SK-N-SH treated with all-trans-retinoic acid at 6 μM for 48 hours (cell line): ENCODE measurements around the gene CERK.

Source experiments
- ATAC-seq: fragments of 200-7000 bp; cut with Tn5 transposase; 3 replicates; pipeline ENCODE4 v1.9.1; 2020; ENCODE audit warnings: mild to moderate bottlenecking, moderate library complexity
- BACH2 ChIP-seq: fragments of 250-450 bp; sonication (Bioruptor Pico); IDR thresholded peaks from 2 replicates; pipeline ENCODE4 v1.9.0; 2021; ENCODE audit warnings: mild to moderate bottlenecking, borderline replicate concordance
- ESRRG ChIP-seq: fragments of 250-450 bp; sonication (Bioruptor Pico); IDR thresholded peaks from 2 replicates; pipeline ENCODE4 v1.6.1; 2021; ENCODE audit warnings: mild to moderate bottlenecking
- GLIS3 ChIP-seq: fragments of 250-450 bp; sonication (Bioruptor Pico); IDR thresholded peaks from 2 replicates; pipeline ENCODE4 v1.5.0; 2020; ENCODE audit warnings: mild to moderate bottlenecking, moderate library complexity
- ISL1 ChIP-seq: fragments of 250-450 bp; sonication (Bioruptor Pico); IDR thresholded peaks from 2 replicates; pipeline ENCODE4 v2.1.2; 2022; ENCODE audit warnings: mild to moderate bottlenecking, moderate library complexity
- OSR1 ChIP-seq: fragments of 250-450 bp; sonication (Bioruptor Pico); IDR thresholded peaks from 2 replicates; pipeline ENCODE4 v1.8.0; 2022; ENCODE audit warnings: moderate library complexity, mild to moderate bottlenecking, inconsistent platforms
- PPARA ChIP-seq: fragments of 250-450 bp; sonication (Bioruptor Pico); IDR thresholded peaks from 2 replicates; pipeline ENCODE4 v1.5.0; 2020; ENCODE audit warnings: mild to moderate bottlenecking, borderline replicate concordance
- RARB ChIP-seq: fragments of 250-450 bp; sonication (Bioruptor Pico); IDR thresholded peaks from 2 replicates; pipeline ENCODE4 v1.8.0; 2021; ENCODE audit warnings: mild to moderate bottlenecking, moderate library complexity
- SNAI2 ChIP-seq: fragments of 250-450 bp; sonication (Bioruptor Pico); IDR thresholded peaks from 2 replicates; pipeline ENCODE4 v1.5.0; 2020; ENCODE audit warnings: mild to moderate bottlenecking, moderate library complexity
- TOX ChIP-seq: fragments of 250-450 bp; sonication (Bioruptor Pico); IDR thresholded peaks from 2 replicates; pipeline ENCODE4 v1.8.0; 2021; ENCODE audit warnings: mild to moderate bottlenecking, moderate library complexity, borderline replicate concordance
- ZC3H10 ChIP-seq: fragments of 250-450 bp; sonication (Bioruptor Pico); IDR thresholded peaks from 2 replicates; pipeline ENCODE4 v1.5.1; 2021; ENCODE audit warnings: mild to moderate bottlenecking, moderate library complexity
- ZFP3 ChIP-seq: fragments of 250-450 bp; sonication (Bioruptor Pico); IDR thresholded peaks from 2 replicates; pipeline ENCODE4 v1.5.0; 2020; ENCODE audit warnings: mild to moderate bottlenecking, moderate library complexity
- ZFP30 ChIP-seq: fragments of 450-650 bp; formaldehyde crosslinking; IDR thresholded peaks from 2 replicates; pipeline ENCODE4 v1.5.0; 2022; ENCODE audit warnings: mild to moderate bottlenecking, moderate library complexity
- ZNF565 ChIP-seq: fragments of 450-650 bp; formaldehyde crosslinking; conservative IDR thresholded peaks from 2 replicates; pipeline ENCODE4 v1.5.0; 2020; ENCODE audit warnings: low read depth, mild to moderate bottlenecking, moderate library complexity
- ZNF70 ChIP-seq: fragments of 450-650 bp; formaldehyde crosslinking; IDR thresholded peaks from 2 replicates; pipeline ENCODE4 v1.5.0; 2020; ENCODE audit warnings: mild to moderate bottlenecking, moderate library complexity
- TF ChIP-seq, protein P1 (sequence below): fragments of 250-450 bp; sonication (Bioruptor Pico); IDR thresholded peaks from 2 replicates; pipeline ENCODE4 v1.8.0; 2020; ENCODE audit warnings: mild to moderate bottlenecking, moderate library complexity, borderline replicate concordance
- TF ChIP-seq, protein P2 (sequence below): fragments of 250-450 bp; sonication (Bioruptor Pico); IDR thresholded peaks from 2 replicates; pipeline ENCODE4 v1.5.1; 2021; ENCODE audit warnings: mild to moderate bottlenecking, moderate library complexity
- TF ChIP-seq, protein P3 (sequence below): fragments of 250-450 bp; sonication (Bioruptor Pico); IDR thresholded peaks from 2 replicates; pipeline ENCODE4 v1.5.1; 2020; ENCODE audit warnings: low read depth, mild to moderate bottlenecking, moderate library complexity
- TF ChIP-seq, protein P4 (sequence below): fragments of 250-450 bp; sonication (Bioruptor Pico); IDR thresholded peaks from 2 replicates; pipeline ENCODE4 v1.8.0; 2021; ENCODE audit warnings: low read depth, mild to moderate bottlenecking, moderate library complexity, borderline replicate concordance

CERK gene

DNA sequence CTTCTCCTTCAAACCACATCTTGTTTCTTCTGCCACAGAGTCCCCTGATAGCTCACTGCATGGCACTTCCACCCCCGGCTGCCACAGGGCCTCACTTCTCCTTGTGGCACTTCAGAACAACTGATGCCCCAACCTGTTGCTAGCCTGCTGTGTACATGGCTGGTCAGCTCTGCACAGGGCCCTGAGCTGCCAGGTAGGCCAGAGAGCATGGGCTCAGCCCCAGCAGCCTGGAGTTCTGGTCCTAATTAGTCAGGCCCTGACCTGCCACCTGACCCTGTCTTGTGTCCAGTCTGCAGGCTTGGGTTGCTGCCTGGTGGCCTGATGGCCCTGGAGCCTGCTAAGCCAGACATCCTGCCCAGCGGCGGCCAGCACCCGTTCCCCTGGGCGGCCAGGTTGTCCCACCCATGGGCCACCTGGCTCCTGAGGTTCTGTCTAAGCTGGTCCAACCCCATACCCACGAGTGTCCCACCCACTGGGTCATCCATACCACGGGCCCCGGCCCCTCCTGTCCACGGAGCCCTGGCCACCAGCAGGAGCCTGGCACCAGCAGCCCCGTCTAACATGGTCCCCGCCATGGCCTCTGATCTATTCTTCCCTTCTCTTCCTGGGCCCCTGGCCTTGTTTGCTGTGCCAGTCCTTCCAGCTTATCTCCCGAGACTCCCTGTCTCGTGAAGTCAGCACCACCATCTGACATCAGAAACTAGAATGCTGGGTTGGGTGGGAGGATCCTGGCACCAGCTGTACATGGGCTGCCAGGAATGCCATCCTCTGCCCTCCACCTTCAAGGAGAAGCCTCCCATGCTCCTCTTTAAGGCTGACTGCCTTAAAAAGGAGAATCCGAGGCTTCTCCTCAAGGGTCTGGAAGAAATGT lies 3.1 kb upstream of the CERK start:
- ATAC-seq, result no peak
- TF ChIP-seq ZC3H10 (CRISPR knock-in tag) (no peak), PPARA (CRISPR knock-in tag) (no peak), OSR1 (CRISPR knock-in tag) (no peak), SNAI2 (no peak), ESRRG (CRISPR knock-in tag) (no peak), TOX (no peak), GLIS3 (CRISPR knock-in tag) (no peak), ZFP30 (no peak), ISL1 (CRISPR knock-in tag) (no peak)
- TF ChIP-seq, protein P1, sequence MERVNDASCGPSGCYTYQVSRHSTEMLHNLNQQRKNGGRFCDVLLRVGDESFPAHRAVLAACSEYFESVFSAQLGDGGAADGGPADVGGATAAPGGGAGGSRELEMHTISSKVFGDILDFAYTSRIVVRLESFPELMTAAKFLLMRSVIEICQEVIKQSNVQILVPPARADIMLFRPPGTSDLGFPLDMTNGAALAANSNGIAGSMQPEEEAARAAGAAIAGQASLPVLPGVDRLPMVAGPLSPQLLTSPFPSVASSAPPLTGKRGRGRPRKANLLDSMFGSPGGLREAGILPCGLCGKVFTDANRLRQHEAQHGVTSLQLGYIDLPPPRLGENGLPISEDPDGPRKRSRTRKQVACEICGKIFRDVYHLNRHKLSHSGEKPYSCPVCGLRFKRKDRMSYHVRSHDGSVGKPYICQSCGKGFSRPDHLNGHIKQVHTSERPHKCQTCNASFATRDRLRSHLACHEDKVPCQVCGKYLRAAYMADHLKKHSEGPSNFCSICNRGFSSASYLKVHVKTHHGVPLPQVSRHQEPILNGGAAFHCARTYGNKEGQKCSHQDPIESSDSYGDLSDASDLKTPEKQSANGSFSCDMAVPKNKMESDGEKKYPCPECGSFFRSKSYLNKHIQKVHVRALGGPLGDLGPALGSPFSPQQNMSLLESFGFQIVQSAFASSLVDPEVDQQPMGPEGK (CRISPR knock-in tag), result no peak
- TF ChIP-seq, protein P2, sequence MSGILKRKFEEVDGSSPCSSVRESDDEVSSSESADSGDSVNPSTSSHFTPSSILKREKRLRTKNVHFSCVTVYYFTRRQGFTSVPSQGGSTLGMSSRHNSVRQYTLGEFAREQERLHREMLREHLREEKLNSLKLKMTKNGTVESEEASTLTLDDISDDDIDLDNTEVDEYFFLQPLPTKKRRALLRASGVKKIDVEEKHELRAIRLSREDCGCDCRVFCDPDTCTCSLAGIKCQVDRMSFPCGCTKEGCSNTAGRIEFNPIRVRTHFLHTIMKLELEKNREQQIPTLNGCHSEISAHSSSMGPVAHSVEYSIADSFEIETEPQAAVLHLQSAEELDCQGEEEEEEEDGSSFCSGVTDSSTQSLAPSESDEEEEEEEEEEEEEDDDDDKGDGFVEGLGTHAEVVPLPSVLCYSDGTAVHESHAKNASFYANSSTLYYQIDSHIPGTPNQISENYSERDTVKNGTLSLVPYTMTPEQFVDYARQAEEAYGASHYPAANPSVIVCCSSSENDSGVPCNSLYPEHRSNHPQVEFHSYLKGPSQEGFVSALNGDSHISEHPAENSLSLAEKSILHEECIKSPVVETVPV (CRISPR knock-in tag), result no peak
- TF ChIP-seq, protein P3, sequence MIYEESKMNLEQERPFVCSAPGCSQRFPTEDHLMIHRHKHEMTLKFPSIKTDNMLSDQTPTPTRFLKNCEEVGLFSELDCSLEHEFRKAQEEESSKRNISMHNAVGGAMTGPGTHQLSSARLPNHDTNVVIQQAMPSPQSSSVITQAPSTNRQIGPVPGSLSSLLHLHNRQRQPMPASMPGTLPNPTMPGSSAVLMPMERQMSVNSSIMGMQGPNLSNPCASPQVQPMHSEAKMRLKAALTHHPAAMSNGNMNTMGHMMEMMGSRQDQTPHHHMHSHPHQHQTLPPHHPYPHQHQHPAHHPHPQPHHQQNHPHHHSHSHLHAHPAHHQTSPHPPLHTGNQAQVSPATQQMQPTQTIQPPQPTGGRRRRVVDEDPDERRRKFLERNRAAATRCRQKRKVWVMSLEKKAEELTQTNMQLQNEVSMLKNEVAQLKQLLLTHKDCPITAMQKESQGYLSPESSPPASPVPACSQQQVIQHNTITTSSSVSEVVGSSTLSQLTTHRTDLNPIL, result no peak
- TF ChIP-seq, all 23 proteins: peak for 0

DNA sequence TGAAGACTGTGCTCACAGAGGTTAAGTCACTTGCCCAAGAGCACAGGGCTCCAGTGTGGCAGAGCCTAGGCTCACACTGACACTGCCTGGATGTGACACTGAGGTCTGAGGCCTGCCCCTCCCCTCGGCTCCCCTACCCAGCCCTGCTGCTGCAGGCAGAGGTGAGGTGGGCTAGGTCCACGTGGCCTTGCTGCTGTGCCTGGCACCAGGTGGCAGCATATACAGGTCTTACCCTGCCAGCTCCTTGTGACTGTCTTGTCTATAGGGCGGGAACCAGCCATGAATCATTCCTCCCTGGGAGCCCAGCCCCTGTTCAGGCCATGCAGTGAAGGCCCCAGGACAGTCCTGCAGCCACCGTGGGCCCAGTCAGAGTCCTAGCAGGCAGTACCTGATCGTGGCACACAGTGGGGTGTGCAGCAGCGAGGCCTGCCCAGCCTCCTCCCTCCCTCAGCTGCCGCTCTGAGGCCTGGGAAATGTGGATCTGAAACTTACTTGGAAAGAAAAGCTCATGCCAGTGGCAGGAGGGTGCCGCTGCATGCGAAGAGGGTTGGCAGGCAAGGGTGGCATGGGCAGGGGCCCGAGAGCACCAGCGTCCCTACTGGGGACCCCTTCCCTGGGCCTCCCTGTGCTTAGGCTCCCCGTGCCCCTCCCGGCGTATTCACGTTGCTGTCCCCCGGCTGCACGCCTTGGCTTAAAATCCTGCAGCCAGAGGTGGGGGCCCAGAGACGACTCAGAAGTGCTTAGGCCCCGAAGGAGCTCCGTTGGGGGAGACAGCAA lies 1.2 kb upstream of the CERK start:
- ATAC-seq, result no peak
- no peak for TF ChIP-seq ZNF565 (CRISPR knock-in tag)
- TF ChIP-seq, protein P2 (CRISPR knock-in tag), result no peak
- TF ChIP-seq RARB (CRISPR knock-in tag), result no peak
- TF ChIP-seq ZNF70 (CRISPR knock-in tag), result no peak
- TF ChIP-seq, protein P1 (CRISPR knock-in tag), result no peak
- TF ChIP-seq GLIS3 (CRISPR knock-in tag), result no peak
- TF ChIP-seq, protein P4, sequence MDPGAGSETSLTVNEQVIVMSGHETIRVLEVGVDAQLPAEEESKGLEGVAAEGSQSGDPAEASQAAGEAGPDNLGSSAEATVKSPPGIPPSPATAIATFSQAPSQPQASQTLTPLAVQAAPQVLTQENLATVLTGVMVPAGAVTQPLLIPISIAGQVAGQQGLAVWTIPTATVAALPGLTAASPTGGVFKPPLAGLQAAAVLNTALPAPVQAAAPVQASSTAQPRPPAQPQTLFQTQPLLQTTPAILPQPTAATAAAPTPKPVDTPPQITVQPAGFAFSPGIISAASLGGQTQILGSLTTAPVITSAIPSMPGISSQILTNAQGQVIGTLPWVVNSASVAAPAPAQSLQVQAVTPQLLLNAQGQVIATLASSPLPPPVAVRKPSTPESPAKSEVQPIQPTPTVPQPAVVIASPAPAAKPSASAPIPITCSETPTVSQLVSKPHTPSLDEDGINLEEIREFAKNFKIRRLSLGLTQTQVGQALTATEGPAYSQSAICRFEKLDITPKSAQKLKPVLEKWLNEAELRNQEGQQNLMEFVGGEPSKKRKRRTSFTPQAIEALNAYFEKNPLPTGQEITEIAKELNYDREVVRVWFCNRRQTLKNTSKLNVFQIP (CRISPR knock-in tag), result no peak
- no peak for TF ChIP-seq ZC3H10 (CRISPR knock-in tag)
- TF ChIP-seq PPARA (CRISPR knock-in tag), result no peak
- no peak for TF ChIP-seq BACH2 (CRISPR knock-in tag)
- TF ChIP-seq ZFP3 (CRISPR knock-in tag), result no peak
- no peak for TF ChIP-seq ISL1 (CRISPR knock-in tag)
